ENCODE results near the gene SNTG2. TPM values are rescaled to one million over a fixed set of nuclear protein-coding genes. Genes with fewer than 3 reads are reported as not detected.

SNTG2 gene
- polyA plus RNA-seq, 5 donors, result 0.44 to 0.85 (median 0.54) TPM

- DNase-seq, result no peak
Measured at GRCh38 chr2:1309507-1309906, 358.9 kb downstream of the SNTG2 start.

- no peak for DNase-seq
Measured at GRCh38 chr2:1310202-1310601, 359.6 kb downstream of the SNTG2 start.

GRCh38 chr2:1310866-1311265 is 360.2 kb downstream of the SNTG2 start:
- DNase-seq, result no peak

GRCh38 chr2:1313240-1313924 is 362.7 kb downstream of the SNTG2 start:
- no peak for DNase-seq

GRCh38 chr2:1314254-1314653 is 363.6 kb downstream of the SNTG2 start:
- DNase-seq, result no peak

- DNase-seq, result no peak
Measured at GRCh38 chr2:1318366-1319009, 367.8 kb downstream of the SNTG2 start.

GRCh38 chr2:1319393-1319792 is 368.7 kb downstream of the SNTG2 start:
- no peak for DNase-seq

GRCh38 chr2:1321321-1321720 is 370.7 kb downstream of the SNTG2 start:
- DNase-seq, result no peak

GRCh38 chr2:1324884-1325283 is 374.2 kb downstream of the SNTG2 start:
- DNase-seq, result no peak

- DNase-seq, result no peak
Measured at GRCh38 chr2:1328684-1329083, 378.0 kb downstream of the SNTG2 start.

GRCh38 chr2:1339388-1340140 is 388.9 kb downstream of the SNTG2 start:
- no peak for DNase-seq

GRCh38 chr2:1340141-1340512 is 389.5 kb downstream of the SNTG2 start:
- no peak for DNase-seq

GRCh38 chr2:1341404-1342120 is 390.9 kb downstream of the SNTG2 start:
- no peak for DNase-seq

GRCh38 chr2:1348789-1349188 is 398.1 kb downstream of the SNTG2 start:
- no peak for DNase-seq

- no peak for DNase-seq
Measured at GRCh38 chr2:1350111-1350510, 399.5 kb downstream of the SNTG2 start.

- DNase-seq, result no peak
Measured at GRCh38 chr2:1353124-1353523, 402.5 kb downstream of the SNTG2 start.

GRCh38 chr2:1353543-1353942 is 402.9 kb downstream of the SNTG2 start:
- DNase-seq, result no peak

GRCh38 chr2:1360144-1360543 is 409.5 kb downstream of the SNTG2 start:
- no peak for DNase-seq

- DNase-seq, result no peak
Measured at GRCh38 chr2:1360557-1361250, 410.1 kb downstream of the SNTG2 start.

- DNase-seq, result no peak
Measured at GRCh38 chr2:1363367-1363766, 412.7 kb downstream of the SNTG2 start.

GRCh38 chr2:1366546-1367134 is 416.0 kb downstream of the SNTG2 start:
- DNase-seq, result no peak

Data from right lung (tissue), 5 donors.